HG03575 (cell line): ENCODE results near the gene ZNF385D.
"Not testable (repeated sequence)": the region's sequence is repeated elsewhere in the genome, so short reads cannot be mapped to it uniquely, and the experiment has no call there.

Source experiments
- ATAC-seq: cut with Tn5 transposase; IDR thresholded peaks from one replicate; pipeline ENCODE4 v1.9.1; 2021; ENCODE audit not compliant: unreplicated experiment, insufficient number of reproducible peaks, low FRiP score; ENCODE audit errors: extremely low read depth

The ZNF385D gene

GRCh38 chr3:21486024-21486935 is 264.7 kb downstream of the ZNF385D start:
- ATAC-seq = not testable (repeated sequence)

GRCh38 chr3:21484828-21485144 is 266.2 kb downstream of the ZNF385D start:
- no peak for ATAC-seq

- ATAC-seq = no peak
These were observed 266.8 kb downstream of the ZNF385D start for GRCh38 chr3:21484057-21484827.

GRCh38 chr3:21481991-21482390 is 269.0 kb downstream of the ZNF385D start:
- ATAC-seq = no peak

- no peak for ATAC-seq
These were observed 273.3 kb downstream of the ZNF385D start for GRCh38 chr3:21477541-21478288.

- ATAC-seq = no peak
These were observed 284.5 kb downstream of the ZNF385D start for GRCh38 chr3:21466476-21466875.

GRCh38 chr3:21464746-21465145 is 286.3 kb downstream of the ZNF385D start:
- ATAC-seq = no peak

GRCh38 chr3:21463319-21463718 is 287.7 kb downstream of the ZNF385D start:
- ATAC-seq = no peak

- ATAC-seq = no peak
These were observed 288.9 kb downstream of the ZNF385D start for GRCh38 chr3:21462141-21462540.

GRCh38 chr3:21457084-21457483 is 293.9 kb downstream of the ZNF385D start:
- ATAC-seq = no peak

GRCh38 chr3:21449738-21450137 is 301.3 kb downstream of the ZNF385D start:
- ATAC-seq = no peak

GRCh38 chr3:21447476-21448151 is 303.4 kb downstream of the ZNF385D start:
- ATAC-seq = no peak

GRCh38 chr3:21446945-21447475 is 304.0 kb downstream of the ZNF385D start:
- no peak for ATAC-seq

- peak; percentile 63 for ATAC-seq
These were observed 305.0 kb downstream of the ZNF385D start for GRCh38 chr3:21446027-21446426.

- ATAC-seq = no peak
These were observed 309.2 kb downstream of the ZNF385D start for GRCh38 chr3:21441821-21442220.

GRCh38 chr3:21436835-21437234 is 314.2 kb downstream of the ZNF385D start:
- ATAC-seq = no peak

GRCh38 chr3:21435871-21436270 is 315.1 kb downstream of the ZNF385D start:
- no peak for ATAC-seq

- ATAC-seq = no peak
These were observed 316.7 kb downstream of the ZNF385D start for GRCh38 chr3:21434310-21434709.

- ATAC-seq = no peak
These were observed 317.3 kb downstream of the ZNF385D start for GRCh38 chr3:21433751-21434150.
